ENCODE results near the gene CAPN11.

DNA sequence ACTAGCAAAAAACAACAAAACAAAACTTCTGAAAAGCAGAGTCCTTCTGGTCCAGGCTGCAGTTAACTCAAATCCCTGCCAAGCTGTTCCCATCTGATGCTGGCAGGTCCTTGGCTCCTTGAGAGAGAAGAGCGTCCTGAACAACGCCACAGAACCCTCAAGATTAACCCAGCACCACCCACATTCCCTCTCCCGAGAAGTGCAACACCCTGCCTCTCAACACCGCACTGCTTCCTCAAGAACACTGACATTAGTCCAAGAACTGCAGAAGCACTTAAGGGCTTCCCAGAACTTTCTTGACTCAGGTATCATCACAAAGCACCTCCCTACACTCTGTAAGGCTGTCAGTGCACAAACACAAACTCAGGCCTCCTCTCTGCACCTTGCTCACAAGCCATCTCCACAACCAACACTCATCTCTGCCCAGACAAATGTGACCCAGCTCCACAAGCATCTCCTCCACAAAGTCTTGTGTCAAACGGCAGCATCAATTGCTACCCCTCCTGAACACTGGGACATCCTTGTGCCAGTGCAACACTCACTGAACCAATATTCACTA, 38.8 kb upstream of the CAPN11 start:
- no peak for TF ChIP-seq POLR2A (IDR thresholded peaks at IDR 0.05; ENCODE audit: low read depth, low read length)
- TF ChIP-seq JUN (IDR thresholded peaks at IDR 0.05; ENCODE audit: borderline replicate concordance, insufficient read depth, insufficient read length, low read depth): no peak
- TF ChIP-seq, protein P1, sequence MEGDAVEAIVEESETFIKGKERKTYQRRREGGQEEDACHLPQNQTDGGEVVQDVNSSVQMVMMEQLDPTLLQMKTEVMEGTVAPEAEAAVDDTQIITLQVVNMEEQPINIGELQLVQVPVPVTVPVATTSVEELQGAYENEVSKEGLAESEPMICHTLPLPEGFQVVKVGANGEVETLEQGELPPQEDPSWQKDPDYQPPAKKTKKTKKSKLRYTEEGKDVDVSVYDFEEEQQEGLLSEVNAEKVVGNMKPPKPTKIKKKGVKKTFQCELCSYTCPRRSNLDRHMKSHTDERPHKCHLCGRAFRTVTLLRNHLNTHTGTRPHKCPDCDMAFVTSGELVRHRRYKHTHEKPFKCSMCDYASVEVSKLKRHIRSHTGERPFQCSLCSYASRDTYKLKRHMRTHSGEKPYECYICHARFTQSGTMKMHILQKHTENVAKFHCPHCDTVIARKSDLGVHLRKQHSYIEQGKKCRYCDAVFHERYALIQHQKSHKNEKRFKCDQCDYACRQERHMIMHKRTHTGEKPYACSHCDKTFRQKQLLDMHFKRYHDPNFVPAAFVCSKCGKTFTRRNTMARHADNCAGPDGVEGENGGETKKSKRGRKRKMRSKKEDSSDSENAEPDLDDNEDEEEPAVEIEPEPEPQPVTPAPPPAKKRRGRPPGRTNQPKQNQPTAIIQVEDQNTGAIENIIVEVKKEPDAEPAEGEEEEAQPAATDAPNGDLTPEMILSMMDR (IDR thresholded peaks at IDR 0.05; ENCODE audit: extremely low read depth in 1 of 2, insufficient read depth in 1 of 2, low read depth in 1 of 2, low read length in 2 of 2): no peak

All from endothelial cell of umbilical vein (primary cell).